Jurkat, Clone E6-1 (cell line): Measurements from ENCODE around the gene PPP2R2C.

Experiments
- DNase-seq: peaks from one replicate; pipeline ENCODE4 v3.0.0-alpha.2; 2011; ENCODE audit warnings: low read depth, low spot score
- H3K4me3 ChIP-seq: 2 replicates; pipeline ENCODE4 v1.5.1; 2011; ENCODE audit warnings: mild to moderate bottlenecking, low read length, control low read depth, moderate library complexity

The PPP2R2C gene

GRCh38 chr4:6391852-6392188, 80.6 kb downstream of the PPP2R2C start:
- H3K4me3 ChIP-seq = no peak overlapping the region
- DNase-seq = no peak

- DNase-seq = no peak
- no peak overlapping the region for H3K4me3 ChIP-seq
Observed at GRCh38 chr4:6391186-6391851, 81.1 kb downstream of the PPP2R2C start.

- DNase-seq = no peak
- H3K4me3 ChIP-seq = no peak overlapping the region
Observed at GRCh38 chr4:6390356-6390755, 82.1 kb downstream of the PPP2R2C start.

GRCh38 chr4:6389142-6389825, 83.1 kb downstream of the PPP2R2C start:
- no peak for DNase-seq
- H3K4me3 ChIP-seq = no peak overlapping the region

- no peak overlapping the region for H3K4me3 ChIP-seq
- no peak for DNase-seq
Observed at GRCh38 chr4:6388713-6389112, 83.7 kb downstream of the PPP2R2C start.

- no peak for DNase-seq
- H3K4me3 ChIP-seq = no peak overlapping the region
Observed at GRCh38 chr4:6387946-6388345, 84.5 kb downstream of the PPP2R2C start.

- DNase-seq = no peak
- H3K4me3 ChIP-seq = no peak overlapping the region
Observed at GRCh38 chr4:6386091-6386490, 86.3 kb downstream of the PPP2R2C start.

GRCh38 chr4:6385288-6385687, 87.1 kb downstream of the PPP2R2C start:
- no peak for DNase-seq
- no peak overlapping the region for H3K4me3 ChIP-seq

- H3K4me3 ChIP-seq = no peak overlapping the region
- DNase-seq = no peak
Observed at GRCh38 chr4:6384541-6384940, 87.9 kb downstream of the PPP2R2C start.

GRCh38 chr4:6383929-6384328, 88.5 kb downstream of the PPP2R2C start:
- no peak for DNase-seq
- H3K4me3 ChIP-seq = no peak overlapping the region

- H3K4me3 ChIP-seq = no peak overlapping the region
- no peak for DNase-seq
Observed at GRCh38 chr4:6383009-6383404, 89.4 kb downstream of the PPP2R2C start.

- H3K4me3 ChIP-seq = no peak overlapping the region
- no peak for DNase-seq
Observed at GRCh38 chr4:6381571-6382123, 90.8 kb downstream of the PPP2R2C start.

- DNase-seq = no peak
- H3K4me3 ChIP-seq = no peak overlapping the region
Observed at GRCh38 chr4:6380746-6381410, 91.5 kb downstream of the PPP2R2C start.

GRCh38 chr4:6379767-6380745, 92.4 kb downstream of the PPP2R2C start:
- no peak for DNase-seq
- no peak overlapping the region for H3K4me3 ChIP-seq

- DNase-seq = no peak
Observed at GRCh38 chr4:6378493-6379445, 93.6 kb downstream of the PPP2R2C start.

GRCh38 chr4:6377626-6378492, 94.6 kb downstream of the PPP2R2C start:
- no peak for DNase-seq
- H3K4me3 ChIP-seq = no peak overlapping the region

More at GRCh38 chr4:6378493-6379445, 93.6 kb downstream of the PPP2R2C start:
- H3K4me3 ChIP-seq = no peak overlapping the region

GRCh38 chr4:6375620-6376295, 96.7 kb downstream of the PPP2R2C start:
- H3K4me3 ChIP-seq = no peak overlapping the region
- no peak for DNase-seq
